Stimulated activated CD8-positive, alpha-beta memory T cell treated with anti-CD3 and anti-CD28 coated beads, Interleukin-15, amount 100 ng/mL, for 24 hours (primary cell): ENCODE data around the gene NRXN2.
A peak's percentile ranks its signal among the peaks of the same experiment; 100 is the strongest.

ENCODE experiments used
- DNase-seq: peaks from one replicate; pipeline ENCODE4 v3.0.0-alpha.2; 2020; ENCODE audit warnings: low read depth

NRXN2 gene

DNA sequence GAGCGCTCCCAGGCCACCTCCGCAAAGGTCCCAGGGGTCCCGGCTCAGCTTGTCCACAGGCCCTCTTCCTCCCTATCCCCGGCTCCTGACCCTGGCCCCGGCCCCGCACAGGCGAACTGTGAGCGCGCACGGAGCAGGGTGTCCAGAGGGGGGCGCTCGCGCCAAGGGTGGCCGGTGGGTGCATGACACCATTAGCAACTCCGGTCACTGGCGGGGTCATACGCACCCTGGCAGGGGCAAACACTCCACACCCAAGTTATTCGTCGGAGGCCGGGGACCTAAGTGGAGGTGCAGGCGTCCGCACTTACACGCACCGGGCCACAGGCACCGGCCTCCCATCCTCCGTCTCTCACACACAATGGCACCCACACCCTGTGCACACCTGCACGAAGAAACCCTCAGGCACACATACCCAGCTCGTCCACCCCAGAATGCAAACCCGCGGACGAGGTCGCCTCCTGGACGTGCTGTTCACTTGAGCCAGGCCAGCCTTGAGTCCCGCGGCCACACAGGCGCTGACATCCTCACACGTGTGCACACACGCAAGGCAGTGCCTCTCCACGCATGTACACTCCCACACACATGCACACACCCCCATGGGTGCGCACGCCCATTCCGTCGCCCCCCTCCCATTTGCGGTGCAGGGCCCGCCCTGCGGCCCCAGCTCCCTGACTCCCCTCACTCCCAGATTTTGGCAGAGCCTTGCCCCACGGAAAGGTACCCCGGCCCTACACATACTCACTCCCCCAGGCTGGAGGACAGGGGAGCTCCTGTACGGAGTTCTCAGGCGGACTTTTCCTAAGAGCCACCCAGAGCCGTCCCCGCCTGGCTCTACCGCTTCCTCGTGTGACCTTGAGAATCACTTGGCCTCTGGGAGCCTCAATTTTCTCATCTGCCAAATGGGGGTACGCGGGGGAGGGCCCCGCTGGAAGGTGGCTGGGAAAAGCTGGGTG, 20.9 kb upstream of the NRXN2 start, which contains the start of gene RASGRP2:
Gene RASGRP2, minus strand, starts transcription at position 552 of the 953 bp plus-strand sequence. CDS start 1,276 bp downstream, outside the sequence.
- DNase-seq: peak; percentile 64

DNA sequence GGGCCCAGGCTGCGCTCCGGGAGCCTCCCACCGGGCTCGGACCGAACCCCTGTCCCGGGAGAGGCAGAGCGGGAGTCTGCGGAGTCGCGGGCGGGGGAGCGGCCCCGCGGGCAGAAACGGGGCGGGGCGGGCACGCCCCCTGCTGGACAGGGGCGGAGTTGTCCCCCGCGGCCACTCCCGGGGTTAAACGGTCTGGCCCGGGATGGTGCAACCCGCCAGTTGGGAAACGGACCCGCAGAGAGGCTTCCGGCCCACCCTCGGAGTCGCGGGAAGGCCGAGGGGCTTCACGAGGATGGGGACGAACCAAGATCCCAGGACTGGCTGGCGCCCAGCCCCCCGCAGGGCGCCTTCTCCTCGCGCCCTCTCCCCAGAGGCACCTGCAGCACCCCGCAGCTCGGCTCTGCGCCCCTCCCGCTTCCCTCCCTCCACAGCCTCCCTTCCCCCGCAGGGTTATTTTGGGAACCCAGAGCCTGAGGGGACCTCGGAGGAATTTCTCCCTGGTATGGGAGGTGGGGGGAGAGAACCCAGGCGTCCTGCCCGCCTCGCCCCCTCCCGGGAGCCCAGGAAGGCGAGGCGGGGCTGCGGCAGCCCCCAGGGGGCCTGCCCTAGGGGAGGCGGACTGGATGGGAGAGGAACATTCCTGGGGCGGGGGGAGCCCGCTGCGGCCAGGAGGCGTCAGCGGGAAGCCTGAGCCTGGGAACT, 20.0 kb upstream of the NRXN2 start:
- DNase-seq: peak; percentile 76

DNA sequence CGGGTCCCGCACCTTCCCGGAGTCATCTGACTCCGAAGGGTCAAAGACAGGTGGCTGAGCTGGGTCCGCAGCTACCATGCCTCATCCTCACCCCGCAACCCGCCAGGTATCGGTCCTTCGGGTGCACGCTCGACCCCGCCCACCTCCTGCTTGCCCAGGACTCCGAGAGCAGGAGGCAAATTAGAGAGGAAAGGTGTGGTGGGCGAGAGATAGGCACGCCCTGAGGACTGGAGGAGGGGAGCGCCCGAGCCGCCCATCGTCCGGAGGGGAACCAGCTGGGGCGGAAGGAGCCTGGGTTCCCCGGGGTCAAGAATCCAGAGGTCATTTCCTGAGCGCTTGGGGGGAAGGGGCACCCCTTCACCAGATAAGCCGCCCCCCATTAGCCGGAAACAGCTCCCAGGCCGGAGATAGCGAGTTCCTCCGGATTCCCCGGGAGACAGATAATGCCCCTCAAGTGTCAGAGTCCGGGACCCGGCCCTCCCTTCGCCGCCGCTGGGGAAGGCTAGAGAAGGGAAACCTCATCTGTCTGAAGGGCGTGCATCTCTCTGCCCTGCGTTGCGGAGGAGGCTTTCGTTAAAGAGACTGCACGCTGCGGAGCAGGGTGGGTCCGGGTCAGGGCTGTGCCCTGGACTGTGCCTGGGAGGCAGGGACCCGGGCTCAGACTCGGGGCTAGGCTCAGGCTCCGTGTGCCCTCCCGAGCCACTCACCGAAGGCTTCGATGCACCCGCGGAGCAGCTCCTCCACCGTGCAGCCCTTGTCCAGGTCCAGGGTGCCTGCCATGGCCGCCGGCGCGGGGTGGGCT, 19.3 kb upstream of the NRXN2 start:
- no peak for DNase-seq

DNA sequence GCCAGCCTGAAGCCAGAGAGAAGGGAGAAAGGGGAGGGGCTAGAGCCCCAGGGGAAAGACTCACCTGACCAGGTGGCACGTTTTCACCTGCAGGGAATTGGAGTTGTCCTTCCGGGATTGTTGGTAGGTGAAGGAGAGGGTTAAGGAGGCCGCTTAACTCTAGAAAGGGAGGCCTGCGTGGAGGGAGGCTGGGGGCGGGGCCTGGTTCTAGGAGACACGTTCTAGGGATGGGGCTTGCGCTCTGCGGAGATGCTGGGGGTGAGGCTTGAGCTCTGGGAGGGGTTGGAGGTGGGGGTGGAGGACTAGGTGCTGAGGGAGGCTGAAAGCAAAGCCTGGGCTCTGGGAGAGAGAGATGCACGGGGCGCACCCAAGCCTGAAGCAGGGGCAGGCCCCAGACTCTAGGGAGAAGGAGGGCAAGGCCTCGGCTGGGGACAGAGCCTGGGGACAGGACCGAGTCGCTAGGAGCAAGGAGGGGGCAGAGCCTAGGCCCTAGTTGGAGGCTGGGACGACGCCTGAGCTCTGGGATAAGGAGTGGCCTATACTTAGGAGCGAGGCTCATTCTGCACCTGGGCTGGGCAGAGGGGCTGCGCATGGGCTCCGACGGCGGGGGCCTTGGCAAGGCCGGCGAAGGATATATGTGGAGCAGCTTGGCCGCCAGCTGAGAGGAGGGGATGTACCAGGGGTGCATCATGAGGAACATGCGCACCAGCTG, 18.5 kb upstream of the NRXN2 start:
- DNase-seq: no peak

DNA sequence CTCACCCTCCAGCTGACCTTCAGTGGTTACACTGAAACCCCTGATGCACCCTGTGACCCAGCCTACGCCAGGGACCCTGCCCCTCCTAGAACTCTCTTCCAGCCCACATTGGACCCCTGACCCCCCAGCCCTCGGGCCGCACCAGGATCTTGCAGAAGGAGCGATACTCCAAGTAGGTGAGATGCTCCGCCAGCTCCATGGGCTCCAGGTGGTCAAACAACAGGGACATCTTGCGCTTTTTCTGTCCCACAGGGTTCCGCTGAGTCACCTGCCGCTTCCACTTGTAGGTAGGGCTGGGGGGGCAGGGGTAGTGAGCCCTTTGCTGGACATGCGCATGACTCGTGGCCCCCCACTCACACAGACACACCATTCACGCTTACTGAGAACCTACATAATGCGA, 16.9 kb upstream of the NRXN2 start:
- no peak for DNase-seq

DNA sequence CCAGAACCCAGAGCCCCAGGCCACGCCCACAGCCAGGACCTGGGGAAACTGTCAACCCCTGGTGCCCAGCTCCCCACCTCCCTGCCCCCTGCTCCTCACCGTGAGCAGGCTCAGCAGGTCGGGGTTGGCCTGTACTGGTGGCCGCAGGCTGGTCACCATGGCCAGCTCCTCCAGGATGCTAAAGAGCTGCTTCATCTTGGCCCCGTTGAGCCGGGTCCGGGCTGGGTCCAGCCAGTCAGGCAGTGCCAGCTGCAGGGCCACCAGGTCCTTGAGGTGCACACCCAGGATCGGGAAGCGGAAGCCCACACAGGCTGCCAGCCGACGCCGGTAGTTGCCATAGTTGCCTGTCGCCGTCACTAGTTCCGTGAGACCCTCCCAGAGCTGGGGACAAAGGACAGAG, 13.7 kb upstream of the NRXN2 start:
- no peak for DNase-seq

DNA sequence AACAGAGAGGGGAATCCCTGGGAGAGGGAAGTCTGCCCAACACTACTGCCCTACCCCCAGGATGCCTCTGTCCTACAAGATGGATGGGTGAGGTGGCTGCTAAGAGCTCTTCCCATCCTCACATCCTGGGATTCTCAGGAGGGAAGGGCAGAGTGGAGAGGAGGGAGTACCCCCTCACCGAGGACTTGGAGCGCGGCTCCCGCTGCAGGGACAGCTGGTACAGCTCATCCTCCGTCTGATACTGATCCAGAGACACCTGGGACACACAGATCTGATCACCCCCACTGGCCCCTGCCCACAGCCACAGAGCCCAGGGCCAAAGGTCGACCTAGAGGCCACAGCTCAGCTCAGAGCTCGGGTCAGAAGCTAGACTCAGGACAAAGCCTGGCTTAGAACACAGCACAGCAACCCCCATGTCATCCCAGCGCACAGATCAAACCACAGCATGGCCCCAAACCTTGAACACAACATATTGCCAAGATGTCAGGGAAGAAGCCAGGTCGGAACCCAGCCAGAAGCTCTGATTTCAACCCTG, 12.8 kb upstream of the NRXN2 start:
- no peak for DNase-seq

DNA sequence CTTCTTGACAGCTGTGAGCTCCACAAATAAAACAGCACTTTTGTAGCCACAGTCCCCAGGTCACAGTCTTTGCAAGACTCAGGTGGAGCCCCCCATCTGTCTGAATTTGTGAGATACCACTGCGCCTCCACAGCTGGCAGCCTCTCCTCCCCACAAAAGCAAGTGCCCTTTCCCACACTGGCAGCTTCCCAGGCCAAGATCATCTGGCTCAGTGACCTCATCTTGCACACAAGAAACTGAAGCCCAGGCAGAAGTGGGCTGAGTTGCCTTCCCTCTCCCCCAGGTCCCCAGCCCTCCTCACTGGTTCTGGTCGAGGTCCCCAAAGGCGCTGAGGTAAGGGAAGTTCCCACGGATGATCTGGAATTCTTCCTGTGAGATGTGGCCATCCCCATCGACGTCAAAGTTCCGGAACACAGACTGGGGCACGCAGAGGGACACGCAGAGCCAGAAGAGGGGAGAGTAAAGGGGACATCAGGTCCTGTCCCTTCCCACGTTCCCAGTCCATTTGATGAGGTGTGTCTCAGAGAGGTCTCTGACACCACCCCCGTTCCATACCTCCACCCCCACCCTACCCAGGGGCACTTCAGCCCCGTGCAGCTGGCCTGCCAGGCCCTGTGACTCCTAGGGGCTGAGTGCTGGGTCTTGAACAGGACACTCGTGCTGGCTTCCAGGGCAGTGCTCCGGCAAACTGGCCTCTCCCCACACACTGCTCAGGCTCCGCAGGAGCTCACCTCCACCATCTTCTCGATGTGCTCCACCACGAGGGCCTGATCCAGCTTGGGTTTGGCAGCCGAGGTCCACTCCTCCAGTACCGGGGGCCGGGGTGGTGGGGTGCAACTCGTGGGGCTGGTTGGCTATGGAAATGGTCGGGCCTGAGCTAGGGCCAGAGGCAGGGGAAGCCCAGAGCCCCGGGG, 12.1 kb upstream of the NRXN2 start:
- DNase-seq: no peak

DNA sequence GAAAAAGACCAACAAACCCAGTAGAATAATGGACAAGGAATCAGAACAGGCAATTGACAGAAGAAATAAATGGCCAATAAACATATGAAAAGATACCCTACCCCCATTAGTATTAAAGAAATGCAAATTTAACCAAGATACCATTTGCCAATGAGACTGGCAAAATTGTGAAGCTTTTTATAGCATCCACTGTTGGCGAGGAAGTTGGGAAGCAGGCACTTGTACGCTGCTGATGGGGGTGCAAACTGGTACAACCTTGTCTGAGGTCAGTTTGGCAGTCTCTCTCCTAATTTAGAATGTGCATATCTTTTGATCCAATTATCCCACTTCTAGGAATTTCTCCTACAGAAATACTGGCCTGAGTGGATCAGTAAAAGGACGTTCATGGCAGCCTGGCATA, 8.6 kb upstream of the NRXN2 start:
- DNase-seq: no peak

DNA sequence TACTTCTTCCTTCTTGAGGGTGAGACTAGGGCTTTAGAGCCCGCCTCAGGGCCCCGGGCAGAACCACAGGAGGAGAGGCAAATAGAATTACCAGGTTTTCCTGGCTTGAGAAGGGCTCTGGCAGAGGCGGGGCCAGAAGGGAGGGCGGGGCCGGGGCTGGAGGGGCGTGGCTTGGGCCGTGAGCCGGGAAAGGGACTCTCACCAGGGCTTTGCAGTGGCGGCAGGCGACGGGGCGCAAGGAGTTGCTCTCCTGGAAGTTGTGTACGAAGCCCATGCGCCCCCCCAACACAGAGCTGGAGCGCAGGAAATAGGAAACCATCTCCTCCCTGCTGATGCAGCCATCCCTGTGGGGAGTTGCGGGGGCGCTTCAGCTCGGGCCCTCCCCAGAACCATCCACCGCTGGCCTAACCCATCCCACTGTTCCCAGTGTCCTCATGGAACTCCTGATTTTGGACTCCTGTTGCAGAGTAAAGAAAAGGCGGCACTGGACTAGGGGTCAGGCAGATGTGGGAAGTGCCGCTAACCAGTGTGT, 6.9 kb upstream of the NRXN2 start:
- DNase-seq: no peak

DNA sequence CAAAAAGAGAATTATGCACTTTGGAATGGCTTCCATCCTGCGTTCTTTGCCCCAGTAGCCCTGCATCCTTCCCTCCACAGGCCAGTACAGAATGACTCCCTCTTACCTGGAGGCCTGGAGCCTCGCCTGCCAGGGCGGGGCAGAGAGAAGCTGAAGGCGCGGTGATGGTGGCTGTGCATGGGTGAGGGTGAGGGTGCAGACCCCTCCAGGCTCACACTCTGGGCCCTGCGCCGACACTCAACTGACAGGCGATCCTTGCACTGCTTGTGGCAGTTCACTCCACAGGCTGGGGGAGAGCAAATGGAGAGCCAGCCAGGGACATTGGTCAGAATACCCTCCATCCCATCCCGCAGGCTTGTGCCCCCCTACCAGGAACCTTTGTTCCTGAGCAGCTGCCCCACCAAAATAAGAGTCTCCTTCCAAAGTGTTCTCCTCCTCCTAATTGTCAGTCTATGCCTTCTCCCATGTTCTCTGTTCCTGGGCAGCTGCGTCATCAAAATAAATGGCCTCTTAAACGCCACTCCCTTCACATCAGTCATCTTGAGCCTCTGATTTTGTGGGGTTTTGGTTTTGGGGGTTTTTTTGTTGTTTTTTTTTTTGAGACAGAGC, 5.9 kb upstream of the NRXN2 start:
- no peak for DNase-seq

DNA sequence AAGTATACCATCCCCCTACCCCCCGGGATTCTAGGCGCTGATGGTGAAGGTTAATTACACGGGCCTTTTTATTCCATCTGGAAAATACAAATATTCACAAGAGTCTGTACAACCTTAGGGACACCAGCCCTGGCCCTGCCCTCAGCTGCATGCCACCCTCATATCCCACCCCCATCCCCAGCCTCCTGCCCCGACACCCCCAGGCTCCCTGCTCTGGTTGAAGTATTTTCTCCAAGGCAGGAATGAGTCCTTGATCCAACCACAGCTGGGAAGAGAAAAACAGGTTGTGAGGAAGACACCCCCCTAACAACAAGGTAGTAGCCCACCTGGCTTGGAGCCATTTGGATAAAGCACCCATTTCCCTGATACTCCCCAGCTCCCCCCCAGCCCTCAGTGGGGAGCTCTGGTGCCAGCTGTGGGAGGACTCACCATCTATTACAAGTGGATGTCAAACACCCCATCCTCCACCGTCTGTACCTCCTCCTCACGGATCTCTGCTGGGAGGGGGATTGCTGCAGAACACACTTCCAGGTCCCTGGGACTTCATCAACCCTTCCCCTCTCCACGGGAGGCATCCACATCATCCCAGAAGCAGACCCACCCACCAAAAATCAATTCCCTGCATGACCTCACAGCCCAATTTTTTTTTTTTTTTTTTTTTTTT, 4.0 kb upstream of the NRXN2 start:
- no peak for DNase-seq

DNA sequence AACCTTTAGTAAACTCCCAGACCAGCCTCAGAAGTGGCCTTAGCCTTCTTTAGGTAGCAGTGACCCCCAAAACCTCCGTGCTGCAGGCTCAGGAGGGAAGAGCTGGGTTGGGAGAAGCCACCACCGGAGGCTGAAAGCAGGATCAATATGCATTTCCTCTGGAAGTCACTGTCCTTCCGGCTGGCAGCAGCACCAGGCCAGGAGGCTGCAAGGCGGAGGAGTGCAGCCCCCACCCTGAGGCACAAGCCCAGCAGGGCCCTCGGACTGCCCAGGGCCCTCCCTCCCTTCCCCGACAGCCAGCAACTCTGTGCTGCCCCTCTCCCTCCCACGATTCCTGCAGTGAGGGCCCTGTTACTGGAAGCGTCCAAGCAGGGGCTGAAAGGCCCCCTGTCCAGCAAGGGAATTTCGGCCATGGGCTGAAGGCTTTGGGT, 3.2 kb upstream of the NRXN2 start:
- DNase-seq: no peak

DNA sequence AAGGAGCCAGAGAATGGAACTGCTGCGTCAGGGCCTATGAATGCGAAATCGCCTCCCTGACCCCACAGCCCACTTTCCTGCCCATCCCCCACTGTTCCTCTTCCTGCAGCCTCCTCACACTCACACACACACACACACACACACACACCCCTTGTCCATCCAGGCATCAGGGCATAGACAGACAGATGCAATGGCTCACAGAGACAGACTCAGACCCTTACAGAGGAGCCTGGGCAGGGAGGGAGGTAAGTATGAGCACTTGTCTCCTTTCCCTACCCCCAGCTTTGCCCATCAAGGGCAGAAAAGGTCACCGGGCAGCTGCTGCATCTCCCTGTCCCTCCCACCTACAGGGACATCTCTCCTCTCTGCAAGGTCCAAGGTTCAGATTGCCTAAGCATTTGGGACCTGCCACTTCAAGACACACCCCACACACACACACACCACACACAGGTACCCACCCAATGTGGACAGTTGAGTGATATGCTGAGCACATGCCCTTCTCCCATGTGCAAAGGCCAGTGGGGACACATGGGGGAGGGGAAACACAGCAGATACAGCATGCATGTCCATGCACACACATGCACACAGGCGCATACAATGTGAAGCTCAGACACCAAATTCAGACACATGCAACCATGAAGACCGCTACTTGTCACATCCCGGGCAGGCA, 2.0 kb upstream of the NRXN2 start:
- no peak for DNase-seq

DNA sequence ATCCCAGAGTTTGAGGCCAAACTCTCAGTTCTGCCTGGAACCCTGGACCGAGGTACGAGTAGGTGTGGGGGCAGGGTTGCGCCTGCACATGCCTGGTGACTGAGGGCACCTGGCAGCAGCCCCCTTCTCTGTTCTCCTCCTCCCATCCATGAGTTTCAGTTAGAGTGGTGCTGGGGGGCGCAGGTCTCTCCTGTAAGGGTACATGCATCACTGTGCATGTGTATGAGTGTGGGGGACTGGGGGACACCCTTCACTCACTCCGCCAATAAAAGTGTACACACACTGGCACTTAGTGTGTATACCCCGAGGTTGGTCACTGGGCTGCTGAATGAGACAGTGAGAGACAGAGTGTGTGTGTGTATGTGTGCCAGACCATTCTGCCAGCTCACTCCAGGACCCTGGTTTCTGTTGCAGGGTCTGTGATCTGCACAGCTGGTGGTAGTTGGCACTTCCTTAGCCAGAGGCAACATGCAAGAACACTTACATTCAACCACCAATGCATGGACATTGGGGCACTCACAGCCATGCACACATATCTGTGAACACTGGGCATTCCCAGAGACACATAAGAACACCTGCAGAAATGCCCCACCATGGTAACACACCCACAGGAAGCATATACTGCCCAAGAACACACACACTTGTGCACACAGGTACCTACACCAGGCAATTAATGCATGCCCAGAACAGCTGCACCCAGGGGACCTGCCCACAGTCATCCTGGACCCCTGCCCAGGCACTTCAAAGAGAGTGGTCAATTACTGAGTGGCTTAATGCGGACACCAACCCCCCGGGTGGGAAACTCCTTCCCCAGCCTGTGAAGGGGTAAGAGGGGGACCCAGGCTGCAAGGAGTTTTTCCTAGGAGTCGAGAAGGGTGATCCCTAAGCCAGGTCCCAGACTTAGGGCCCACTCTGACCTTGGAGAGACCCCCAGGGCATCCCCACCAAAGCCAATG, 1.2 kb upstream of the NRXN2 start:
- no peak for DNase-seq

DNA sequence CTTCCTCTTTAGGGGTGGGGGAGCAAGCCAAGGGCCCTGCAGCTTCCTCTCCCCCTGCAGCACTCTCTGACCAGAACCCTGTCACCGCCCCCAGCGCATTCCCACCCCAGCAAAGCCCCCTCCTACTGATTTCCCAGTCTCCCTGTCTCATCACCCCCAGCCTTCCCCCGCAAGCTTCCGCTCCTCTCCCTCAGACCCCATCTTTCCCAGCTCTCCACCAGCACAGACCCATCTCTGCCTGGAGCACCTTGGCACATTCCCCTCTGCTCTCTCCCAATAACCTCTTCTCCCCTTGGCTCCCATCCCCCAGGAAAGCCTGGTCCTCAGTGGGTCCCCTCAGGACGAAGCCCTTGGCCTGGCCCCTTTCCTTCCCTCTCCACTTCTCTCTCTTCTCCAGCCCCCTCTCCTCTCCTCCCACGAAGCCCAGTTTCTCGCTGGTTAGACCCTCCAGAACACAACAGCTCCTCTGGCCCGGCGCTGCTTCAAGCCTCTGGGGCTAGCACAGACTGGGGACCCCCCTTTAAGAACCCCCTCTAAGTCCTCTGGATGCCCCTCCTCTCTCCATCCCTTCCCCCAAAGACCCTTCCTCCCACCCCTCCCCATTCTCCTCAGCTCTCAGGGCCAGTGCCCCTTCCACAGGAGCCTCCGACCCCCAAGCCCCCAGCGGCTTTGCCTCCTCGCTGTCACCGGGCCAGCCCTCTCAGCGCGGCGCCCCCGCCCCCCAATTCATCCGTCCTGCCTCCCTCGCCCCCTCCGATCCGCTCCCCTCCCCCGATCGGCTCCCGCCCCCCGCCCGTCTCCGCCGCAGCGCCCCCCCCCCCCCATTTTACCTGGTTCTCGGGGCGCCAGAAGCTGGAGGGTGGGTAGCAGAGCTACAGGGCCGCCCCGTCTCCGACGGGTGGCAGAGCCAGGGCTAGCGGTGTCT, 594 bp downstream of the NRXN2 start:
- no peak for DNase-seq
